MG63 (cell line): Measurements from ENCODE around the gene RGR. TPM values are rescaled to one million over a fixed set of nuclear protein-coding genes. Genes with fewer than 3 reads are reported as not detected.

Experiments used
- DNase-seq: peaks from one replicate; pipeline ENCODE4 v3.0.0-alpha.2; 2020
- H3K27me3 ChIP-seq: fragments of 250-450 bp; sonication (Bioruptor Pico); 2 replicates; pipeline ENCODE4 v1.5.1; 2020; ENCODE audit warnings: mild to moderate bottlenecking, moderate library complexity
- H3K36me3 ChIP-seq: fragments of 250-450 bp; sonication (Bioruptor Pico); 2 replicates; pipeline ENCODE4 v1.5.1; 2020; ENCODE audit warnings: mild to moderate bottlenecking, moderate library complexity
- H3K4me3 ChIP-seq: fragments of 250-450 bp; sonication (Bioruptor Pico); 2 replicates; pipeline ENCODE4 v1.5.1; 2020; ENCODE audit warnings: mild to moderate bottlenecking, moderate library complexity
- H3K9me3 ChIP-seq: fragments of 250-450 bp; sonication (Bioruptor Pico); 2 replicates; pipeline ENCODE4 v1.5.1; 2020; ENCODE audit warnings: mild to moderate bottlenecking, moderate library complexity
- total RNA-seq: library from RNA; depleted of rRNA; stranded (reverse); fragments of >200 nt; shearing (Covaris generic); gene quantifications from 2 replicates; pipeline ENCODE4 v1.2.3, GENCODE V29; 2014; ENCODE audit warnings: low replicate concordance

RGR gene
- total RNA-seq, 1 experiment from 2014 or later, result not detected

GRCh38 chr10:84238909-84239308 is 5.9 kb upstream of the RGR start:
- Histone ChIP-seq H3K27me3 (no peaks in the 10 kb centered on the region), H3K36me3 (no peaks in the 10 kb centered on the region), H3K4me3 (no peak overlapping the region), H3K9me3 (no peaks in the 10 kb centered on the region)
- DNase-seq, result no peak

DNA sequence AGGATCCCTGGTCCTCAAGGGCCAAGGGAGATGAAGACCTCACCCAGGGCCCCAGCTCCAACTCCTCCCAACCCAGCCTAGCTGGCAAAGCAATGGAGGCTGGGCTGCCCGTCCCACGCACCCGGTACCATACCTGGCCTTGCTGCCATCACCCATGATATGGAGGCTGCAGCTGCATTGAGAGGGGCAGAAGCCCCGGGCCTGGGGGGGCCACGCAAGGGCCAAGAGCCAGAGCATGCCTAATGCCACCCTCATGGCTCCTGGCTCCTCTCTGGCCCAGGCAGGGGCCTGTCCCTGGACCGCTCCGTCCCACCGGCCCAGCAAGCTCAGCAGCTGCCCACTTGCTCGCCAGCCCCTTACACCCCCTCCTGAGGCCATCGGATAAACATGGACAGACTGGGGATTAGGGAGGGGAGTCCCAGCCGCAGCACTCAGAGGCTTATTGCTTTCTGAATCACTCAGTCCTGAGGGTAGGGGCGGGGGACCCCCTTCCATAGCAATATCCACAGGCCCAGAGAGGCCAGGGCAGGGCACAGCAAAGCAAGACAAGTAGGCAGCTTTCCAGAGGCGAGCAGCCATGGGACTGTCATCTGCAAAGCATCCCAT is 3.6 kb upstream of the RGR start, which contains the start of gene LRIT1:
TSS of gene LRIT1 (minus strand) at position 362 of the 606 bp plus-strand sequence. CDS start at position 255, 107 bp downstream.
- H3K4me3 ChIP-seq, result no peak within 1 kb of the TSS
- H3K36me3 ChIP-seq, result no peaks in the 10 kb centered on the region
- H3K27me3 ChIP-seq, result no peaks in the 10 kb centered on the region
- no peak for DNase-seq
- no peaks in the 10 kb centered on the region for H3K9me3 ChIP-seq

DNA sequence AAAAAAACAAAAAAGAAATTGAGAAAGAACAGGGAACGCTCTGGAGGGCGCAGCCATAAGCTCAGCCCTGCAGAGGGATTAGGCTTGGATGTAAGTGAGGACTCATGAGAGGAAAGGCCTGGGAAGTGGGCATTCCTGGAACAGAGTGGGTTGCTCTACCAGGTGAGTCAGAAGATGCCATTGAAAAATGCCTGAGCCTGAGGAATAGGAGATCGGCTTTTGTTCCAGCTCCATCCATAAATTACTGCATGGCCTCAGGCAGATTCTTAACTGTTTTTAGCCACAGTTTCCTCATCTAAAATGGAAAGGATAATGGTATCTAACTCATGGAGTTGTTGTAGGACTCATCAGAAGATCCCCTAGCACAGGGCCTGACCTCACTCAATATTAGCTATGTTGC is 1.1 kb upstream of the RGR start:
- DNase-seq, result no peak
- H3K4me3 ChIP-seq, result no peak overlapping the region
- H3K36me3 ChIP-seq, result no peaks in the 10 kb centered on the region
- no peaks in the 10 kb centered on the region for H3K27me3 ChIP-seq
- H3K9me3 ChIP-seq, result no peaks in the 10 kb centered on the region

DNA sequence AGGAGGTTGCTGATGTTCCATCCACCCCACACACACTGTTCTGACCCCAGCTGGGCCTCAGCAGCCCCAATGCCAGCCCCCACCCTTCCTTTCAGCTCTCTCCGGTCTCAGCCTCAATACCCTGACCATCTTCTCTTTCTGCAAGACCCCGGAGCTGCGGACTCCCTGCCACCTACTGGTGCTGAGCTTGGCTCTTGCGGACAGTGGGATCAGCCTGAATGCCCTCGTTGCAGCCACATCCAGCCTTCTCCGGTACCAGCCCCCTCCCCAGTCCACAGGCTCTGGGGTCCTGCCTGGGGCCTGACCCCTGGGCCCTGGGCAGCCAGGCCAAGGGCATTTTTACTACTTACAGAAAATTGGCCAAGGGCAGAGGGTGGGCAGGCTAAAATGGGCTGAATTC is 2.6 kb downstream of the RGR start:
- H3K9me3 ChIP-seq, result no peaks in the 10 kb centered on the region
- no peak overlapping the region for H3K4me3 ChIP-seq
- no peak for DNase-seq
- H3K27me3 ChIP-seq, result no peaks in the 10 kb centered on the region
- H3K36me3 ChIP-seq, result no peaks in the 10 kb centered on the region

GRCh38 chr10:84248794-84249193 is 3.9 kb downstream of the RGR start:
- no peak for DNase-seq
- Histone ChIP-seq H3K36me3 (no peaks in the 10 kb centered on the region), H3K4me3 (no peak overlapping the region), H3K9me3 (no peaks in the 10 kb centered on the region), H3K27me3 (no peaks in the 10 kb centered on the region)

DNA sequence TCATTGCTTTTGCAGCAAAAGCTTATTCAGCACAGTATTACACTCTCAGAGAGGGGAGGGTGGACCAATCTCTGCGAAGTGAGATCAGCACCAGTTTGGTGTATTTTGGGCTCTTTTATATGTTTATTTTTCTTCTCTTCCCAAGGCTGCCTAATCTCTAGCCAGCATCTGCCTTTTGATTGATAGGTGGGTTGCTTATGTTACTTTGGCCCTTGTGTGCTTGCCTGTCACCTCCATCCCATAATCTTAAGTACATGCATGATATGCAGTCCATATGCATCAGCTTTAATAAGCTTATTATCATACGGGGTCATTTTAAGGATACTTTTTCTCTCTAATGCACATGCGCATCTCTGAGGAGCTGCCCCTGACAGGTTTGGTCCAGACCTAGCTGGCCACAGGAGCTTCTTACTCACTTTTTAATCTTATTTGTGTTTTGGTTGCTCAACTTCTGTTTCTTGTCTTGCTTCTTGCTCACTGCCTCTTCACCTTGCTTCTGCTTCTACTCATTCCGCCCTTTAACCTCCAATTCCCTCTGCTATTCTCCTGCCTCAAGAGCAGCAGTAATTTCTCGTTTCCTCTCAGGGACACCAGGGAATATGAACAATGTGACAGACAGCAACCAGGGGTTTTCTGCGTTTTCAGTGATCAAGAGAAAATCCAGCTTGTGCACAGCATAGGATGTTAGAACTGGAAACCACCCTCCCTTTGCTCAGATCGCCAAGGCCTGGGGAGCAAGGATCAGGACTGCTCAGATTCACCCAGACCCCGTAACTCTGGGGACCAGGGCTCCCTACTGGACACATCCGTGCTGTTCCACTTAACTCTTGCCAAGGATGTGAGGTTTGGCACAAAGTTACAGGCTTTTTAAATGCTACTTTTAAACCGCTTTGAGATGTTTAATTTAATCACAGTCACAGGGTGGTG is 10.0 kb downstream of the RGR start:
- no peaks in the 10 kb centered on the region for H3K9me3 ChIP-seq
- DNase-seq, result no peak
- H3K27me3 ChIP-seq, result no peaks in the 10 kb centered on the region
- H3K36me3 ChIP-seq, result no peaks in the 10 kb centered on the region
- H3K4me3 ChIP-seq, result no peak overlapping the region

GRCh38 chr10:84256510-84257342 is 11.9 kb downstream of the RGR start:
- no peak overlapping the region for H3K4me3 ChIP-seq
- DNase-seq, result peak; percentile 16
- H3K9me3 ChIP-seq, result no peaks in the 10 kb centered on the region
- no peaks in the 10 kb centered on the region for H3K27me3 ChIP-seq
- H3K36me3 ChIP-seq, result no peaks in the 10 kb centered on the region

- H3K4me3 ChIP-seq, result no peak overlapping the region
- no peaks in the 10 kb centered on the region for H3K9me3 ChIP-seq
- no peaks in the 10 kb centered on the region for H3K27me3 ChIP-seq
- no peaks in the 10 kb centered on the region for H3K36me3 ChIP-seq
- no peak for DNase-seq
Observed at GRCh38 chr10:84257343-84258020, 12.6 kb downstream of the RGR start.

- DNase-seq, result no peak
- no peaks in the 10 kb centered on the region for H3K27me3 ChIP-seq
- H3K36me3 ChIP-seq, result no peaks in the 10 kb centered on the region
- H3K4me3 ChIP-seq, result no peak overlapping the region
- H3K9me3 ChIP-seq, result no peaks in the 10 kb centered on the region
Observed at GRCh38 chr10:84258034-84258695, 13.3 kb downstream of the RGR start.

- H3K4me3 ChIP-seq, result no peak overlapping the region
- no peaks in the 10 kb centered on the region for H3K36me3 ChIP-seq
- no peaks in the 10 kb centered on the region for H3K9me3 ChIP-seq
- no peak for DNase-seq
- H3K27me3 ChIP-seq, result no peaks in the 10 kb centered on the region
Observed at GRCh38 chr10:84261236-84261915, 16.5 kb downstream of the RGR start.

- Histone ChIP-seq H3K9me3 (no peaks in the 10 kb centered on the region), H3K36me3 (no peaks in the 10 kb centered on the region)
- DNase-seq, result no peak
Observed at GRCh38 chr10:84262190-84262956, 17.5 kb downstream of the RGR start.

DNA sequence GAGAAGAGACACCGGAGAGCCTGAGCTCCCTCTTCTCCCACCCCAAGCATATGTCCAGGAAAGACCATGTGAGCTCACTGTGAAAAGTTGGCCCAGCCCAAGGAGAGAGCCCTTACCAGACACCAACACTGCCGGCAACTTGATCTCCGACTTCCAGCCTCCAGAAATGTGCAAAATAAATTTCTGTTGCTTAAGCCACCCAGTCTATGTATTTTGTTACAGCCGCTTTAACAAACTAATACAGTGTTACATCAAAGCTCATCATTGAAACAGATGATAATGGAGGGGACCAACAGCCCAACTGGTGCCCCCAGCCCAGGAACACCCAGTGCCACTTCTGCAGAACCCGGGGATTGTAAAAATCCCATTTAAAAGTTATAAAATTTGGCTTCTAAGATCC is 18.9 kb downstream of the RGR start:
- Histone ChIP-seq H3K27me3 (no peaks in the 10 kb centered on the region), H3K4me3 (no peak overlapping the region), H3K36me3 (no peaks in the 10 kb centered on the region), H3K9me3 (no peaks in the 10 kb centered on the region)
- DNase-seq, result no peak

More at GRCh38 chr10:84262190-84262956, 17.5 kb downstream of the RGR start:
- Histone ChIP-seq H3K4me3 (no peak overlapping the region), H3K27me3 (no peaks in the 10 kb centered on the region)

DNA sequence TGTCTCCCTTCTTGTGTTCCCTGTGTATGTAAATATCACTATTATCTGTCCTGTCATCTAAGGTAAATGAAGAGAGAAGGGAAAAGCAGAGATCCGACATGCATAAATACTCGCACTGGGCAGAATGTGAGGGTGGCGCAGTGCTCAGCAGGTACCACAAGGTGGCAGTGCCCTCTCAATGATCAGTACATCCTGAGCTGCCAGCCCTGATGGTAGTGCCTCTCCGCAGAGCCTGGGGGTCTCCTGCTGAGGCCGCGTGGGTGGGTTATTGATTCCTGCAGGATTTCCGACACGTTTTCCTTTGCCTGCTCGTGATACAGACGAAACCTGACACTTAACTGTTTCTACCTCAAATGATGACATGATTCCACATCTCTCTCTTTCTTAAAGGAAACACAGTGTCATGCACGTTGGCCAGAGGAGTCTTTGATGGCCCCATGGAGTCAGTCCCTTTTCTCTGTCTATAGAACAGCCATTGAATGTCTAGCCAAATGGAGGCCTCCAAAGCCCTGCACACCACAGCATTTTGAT is 19.8 kb downstream of the RGR start:
- Histone ChIP-seq H3K27me3 (no peaks in the 10 kb centered on the region), H3K9me3 (no peaks in the 10 kb centered on the region), H3K36me3 (no peaks in the 10 kb centered on the region), H3K4me3 (no peak overlapping the region)
- peak; percentile 39 for DNase-seq

- H3K27me3 ChIP-seq, result no peaks in the 10 kb centered on the region
- no peak overlapping the region for H3K4me3 ChIP-seq
- no peaks in the 10 kb centered on the region for H3K36me3 ChIP-seq
- no peaks in the 10 kb centered on the region for H3K9me3 ChIP-seq
- no peak for DNase-seq
Observed at GRCh38 chr10:84265418-84265817, 20.6 kb downstream of the RGR start.
